Calu3 (cell line): ENCODE data around the gene WIPF3. TPM values are rescaled to one million over a fixed set of nuclear protein-coding genes. Genes with fewer than 3 reads are reported as not detected.

ENCODE experiments used
- BruUV-seq: library from RNA; stranded (reverse); fragments of 400-500 nt; replicated peaks from 2 replicates; lab custom pipeline; 2021; lab: Mats Ljungman, UMichigan
- CTCF ChIA-PET: fragments of 300-600 bp; sonication (Branson Sonifier 250); formaldehyde crosslinking; loops from one replicate; lab custom pipeline; 2022; ENCODE audit warnings: antibody characterized with exemption; lab: Charles Lee
- DNase-seq: peaks from one replicate; pipeline ENCODE4 v3.0.0; 2022
- H3K27ac Mint-ChIP-seq: one replicate; pipeline ENCODE4 v1.8.0; 2022; ENCODE audit warnings: mixed read lengths; ENCODE audit not compliant: unreplicated experiment
- H3K27me3 Mint-ChIP-seq: one replicate; pipeline ENCODE4 v1.8.0; 2022; ENCODE audit warnings: mixed read lengths; ENCODE audit not compliant: unreplicated experiment
- H3K36me3 Mint-ChIP-seq: one replicate; pipeline ENCODE4 v1.8.0; 2022; ENCODE audit warnings: mild to moderate bottlenecking, moderate library complexity, mixed read lengths; ENCODE audit not compliant: insufficient read depth, unreplicated experiment
- H3K4me1 Mint-ChIP-seq: one replicate; pipeline ENCODE4 v1.8.0; 2022; ENCODE audit warnings: mild to moderate bottlenecking, low read depth, mixed read lengths; ENCODE audit not compliant: unreplicated experiment
- H3K4me3 Mint-ChIP-seq: one replicate; pipeline ENCODE4 v1.8.0; 2022; ENCODE audit warnings: mild to moderate bottlenecking, low read depth, moderate library complexity, mixed read lengths; ENCODE audit not compliant: unreplicated experiment
- H3K9me3 Mint-ChIP-seq: one replicate; pipeline ENCODE4 v1.8.0; 2022; ENCODE audit warnings: low read depth, mixed read lengths; ENCODE audit not compliant: unreplicated experiment
- CTCF ChIP-seq: fragments of 200-600 bp; IDR thresholded peaks from one replicate; pipeline ENCODE4 v1.8.0; 2022; ENCODE audit warnings: antibody characterized with exemption; ENCODE audit not compliant: unreplicated experiment
- intact Hi-C: fragments of 100-400 bp; cut with micrococcal nuclease; formaldehyde crosslinking; loops from one replicate; pipeline ENCODE4 v1.10.0; 2022; ENCODE audit not compliant: unreplicated experiment
- total RNA-seq: library from RNA; stranded (reverse); gene quantifications from 2 replicates; pipeline ENCODE4 v1.2.3, GENCODE V29; 2022

Gene WIPF3
- total RNA-seq, 1 experiment from 2014 or later, result 4.9 TPM

GRCh38 chr7:29795696-29796580 lies 10.4 kb upstream of the WIPF3 start:
- CTCF ChIA-PET, result no interaction called here

GRCh38 chr7:29797112-29797944 lies 9.0 kb upstream of the WIPF3 start:
- H3K4me3 Mint-ChIP-seq, result no peak overlapping the region
- TF ChIP-seq CTCF, result no peak
- H3K9me3 Mint-ChIP-seq, result no peaks in the 10 kb centered on the region
- H3K36me3 Mint-ChIP-seq, result no peaks in the 10 kb centered on the region
- no peak for DNase-seq
- no TSS peak for BruUV-seq
- peaks cover 62% of the 10 kb centered on the region for H3K27me3 Mint-ChIP-seq
- CTCF ChIA-PET, result interaction anchor here (0.6 kb wide), 1 partner anchor 16 kb away, joined by 3 read pairs; no protein-coding TSS in a partner anchor
- no peak overlapping the region for H3K27ac Mint-ChIP-seq
- H3K4me1 Mint-ChIP-seq, result no peaks in the 10 kb centered on the region
- intact Hi-C loops, result no loop called here

More at GRCh38 chr7:29795696-29796580, 10.4 kb upstream of the WIPF3 start:
- intact Hi-C loops, result no loop called here
- DNase-seq, result no peak
- H3K27me3 Mint-ChIP-seq, result peaks cover 48% of the 10 kb centered on the region
- no peaks in the 10 kb centered on the region for H3K4me1 Mint-ChIP-seq
- no peak for TF ChIP-seq CTCF
- no peak overlapping the region for H3K4me3 Mint-ChIP-seq
- H3K27ac Mint-ChIP-seq, result no peak overlapping the region
- H3K9me3 Mint-ChIP-seq, result no peaks in the 10 kb centered on the region
- no peaks in the 10 kb centered on the region for H3K36me3 Mint-ChIP-seq
- no TSS peak for BruUV-seq

- Mint-ChIP-seq H3K9me3 (no peaks in the 10 kb centered on the region), H3K27ac (no peak overlapping the region), H3K27me3 (peaks cover 72% of the 10 kb centered on the region), H3K4me3 (no peak overlapping the region), H3K4me1 (no peaks in the 10 kb centered on the region), H3K36me3 (no peaks in the 10 kb centered on the region)
- intact Hi-C loops, result no loop called here
- DNase-seq, result no peak
- CTCF ChIA-PET, result no interaction called here
- no TSS peak for BruUV-seq
- no peak for TF ChIP-seq CTCF
These were observed 7.9 kb upstream of the WIPF3 start for GRCh38 chr7:29798422-29798821.

- no peaks in the 10 kb centered on the region for H3K9me3 Mint-ChIP-seq
- no TSS peak for BruUV-seq
- H3K4me3 Mint-ChIP-seq, result no peak overlapping the region
- H3K4me1 Mint-ChIP-seq, result no peaks in the 10 kb centered on the region
- intact Hi-C loops, result no loop called here
- CTCF ChIA-PET, result interaction anchor here (0.6 kb wide), 1 partner anchor 585 kb away, joined by 5 read pairs; no protein-coding TSS in a partner anchor
- H3K27ac Mint-ChIP-seq, result no peak overlapping the region
- DNase-seq, result no peak
- peaks cover 90% of the 10 kb centered on the region for H3K27me3 Mint-ChIP-seq
- peaks cover 7% of the 10 kb centered on the region for H3K36me3 Mint-ChIP-seq
- TF ChIP-seq CTCF, result no peak
These were observed 4.4 kb upstream of the WIPF3 start for GRCh38 chr7:29801929-29802328.
